Activated T-cell treated with anti-CD3 and anti-CD28 coated beads, Interleukin-2, amount 50 U/mL, for 72 hours (primary cell): Measurements from ENCODE around the gene UBXN7. TPM values are rescaled to one million over a fixed set of nuclear protein-coding genes. Genes with fewer than 3 reads are reported as not detected.
"Not testable (repeated sequence)": the region's sequence is repeated elsewhere in the genome, so short reads cannot be mapped to it uniquely, and the experiment has no call there.

Source experiments
- ATAC-seq, 2 donors: fragments of 150-1000 bp; cut with Tn5 transposase; replicated peaks in 1 of 2; 2 replicates each; pipeline ENCODE4 v1.10.0; 2021; ENCODE audit warnings: moderate library complexity in 2 of 2, mild to moderate bottlenecking in 1 of 2
- DNase-seq, 2 donors: peaks; one replicate each; pipeline ENCODE4 v3.0.0; 2021 to 2022; ENCODE audit warnings: mixed read lengths in 1 of 2
- H3K27ac Mint-ChIP-seq: one replicate; pipeline ENCODE4 v1.8.0; 2022; ENCODE audit warnings: mild to moderate bottlenecking, moderate library complexity, mixed read lengths
- H3K27me3 Mint-ChIP-seq: one replicate; pipeline ENCODE4 v1.8.0; 2022; ENCODE audit warnings: low read depth, mixed read lengths
- H3K36me3 Mint-ChIP-seq, 2 donors: one replicate each; pipeline ENCODE4 v1.8.0; 2022; ENCODE audit warnings: mixed read lengths in 2 of 2, mild to moderate bottlenecking in 1 of 2; ENCODE audit not compliant: insufficient read depth in 2 of 2
- H3K4me1 Mint-ChIP-seq: one replicate; pipeline ENCODE4 v1.8.0; 2022; ENCODE audit warnings: low read depth, mixed read lengths
- H3K4me3 Mint-ChIP-seq, 2 donors: one replicate each; pipeline ENCODE4 v1.8.0; 2022; ENCODE audit warnings: mild to moderate bottlenecking in 2 of 2, mixed read lengths in 2 of 2, moderate library complexity in 2 of 2
- H3K9me3 Mint-ChIP-seq, 2 donors: one replicate each; pipeline ENCODE4 v1.8.0; 2022; ENCODE audit warnings: mixed read lengths in 2 of 2
- total RNA-seq, 2 donors: library from RNA; stranded (reverse); gene quantifications; one replicate each; pipeline ENCODE4 v1.2.3, GENCODE V29; 2022

UBXN7 gene
- total RNA-seq, 2 donors from 2014 or later, result 77.3 to 89.6 TPM

GRCh38 chr3:196440696-196441095 lies 8.5 kb upstream of the UBXN7 start:
- H3K27ac Mint-ChIP-seq, result no peak overlapping the region
- DNase-seq, result no peak
- H3K36me3 Mint-ChIP-seq, result no peaks in the 10 kb centered on the region
- no peaks in the 10 kb centered on the region for H3K27me3 Mint-ChIP-seq
- H3K4me1 Mint-ChIP-seq, result peaks cover 25% of the 10 kb centered on the region
- no peak overlapping the region for H3K4me3 Mint-ChIP-seq
- no peak for ATAC-seq
- H3K9me3 Mint-ChIP-seq, result no peaks in the 10 kb centered on the region

DNA sequence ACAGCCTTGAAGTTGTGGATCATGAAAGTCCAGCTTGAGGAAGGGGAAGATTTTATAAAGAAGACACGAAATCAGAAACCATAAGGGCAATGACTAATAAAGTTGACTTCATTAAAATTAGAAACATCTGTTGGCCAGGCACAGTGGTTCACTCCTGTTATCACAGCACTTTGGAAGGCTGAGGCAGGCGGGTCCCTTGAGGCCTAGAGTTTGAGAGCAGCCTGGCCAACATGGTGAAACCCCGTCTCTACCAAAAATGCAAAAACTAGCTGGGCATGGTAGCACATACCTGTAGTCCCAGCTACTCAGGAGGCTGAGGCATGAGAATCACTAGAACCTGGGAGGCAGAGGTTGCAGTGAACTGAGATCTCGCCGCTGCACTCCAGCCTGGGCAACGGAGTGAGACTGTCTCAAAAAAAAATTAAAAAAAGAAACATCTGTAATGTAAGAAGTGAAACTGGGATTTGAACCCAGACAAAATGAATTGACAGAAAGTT lies 7.9 kb upstream of the UBXN7 start:
- no peak for ATAC-seq
- DNase-seq, result no peak
- Mint-ChIP-seq H3K27me3 (no peaks in the 10 kb centered on the region), H3K4me3 (no peak overlapping the region), H3K4me1 (peaks cover 25% of the 10 kb centered on the region), H3K9me3 (no peaks in the 10 kb centered on the region), H3K36me3 (no peaks in the 10 kb centered on the region), H3K27ac (peak overlapping the region; percentile 24)

DNA sequence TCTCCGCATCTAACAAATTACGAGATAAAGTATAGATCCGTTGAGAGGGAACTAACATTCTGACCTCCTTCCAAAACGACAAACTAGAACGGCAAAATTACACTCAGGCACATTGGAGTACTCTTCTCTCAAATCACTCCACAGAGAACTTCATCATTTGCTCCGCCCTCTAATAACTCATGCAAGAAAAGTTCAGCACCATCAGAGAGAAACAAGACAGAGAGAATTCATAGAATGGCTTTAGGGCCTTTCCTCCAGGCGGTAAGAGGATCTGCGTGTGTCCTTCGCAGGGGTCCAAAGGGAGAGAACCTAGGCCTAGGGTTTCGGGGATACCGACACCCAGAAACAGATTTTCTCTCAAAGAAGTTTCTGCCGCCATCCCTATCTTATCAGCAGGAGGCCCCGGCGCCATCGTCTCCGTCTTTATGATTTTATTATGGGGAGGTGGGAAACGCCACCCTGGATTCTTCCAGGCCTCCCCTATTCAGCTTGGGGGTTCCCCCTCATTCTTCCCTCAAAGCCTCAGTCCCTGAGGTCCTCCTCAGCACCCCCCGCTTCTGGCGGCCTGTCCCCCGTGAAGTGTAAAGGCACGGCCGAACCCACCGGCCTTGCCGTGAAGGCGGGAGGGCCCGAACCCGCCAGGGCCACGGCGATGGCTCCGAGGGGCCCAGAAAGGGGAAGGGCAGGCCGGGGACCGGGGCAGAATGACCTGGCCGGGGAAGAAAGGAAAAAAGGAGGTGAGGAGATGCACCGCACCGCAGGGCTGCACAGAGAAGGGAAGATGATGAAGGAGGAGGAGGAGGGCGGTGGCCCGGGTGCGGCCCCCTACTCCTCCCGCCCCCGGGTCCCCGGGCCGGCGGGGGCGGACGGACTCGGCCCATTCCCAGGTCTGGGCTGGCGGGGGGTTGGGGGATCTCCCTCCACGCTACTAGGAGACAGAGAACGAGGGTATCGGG lies 768 bp downstream of the UBXN7 start:
- Mint-ChIP-seq H3K36me3 (peaks cover 10 to 13% of the 10 kb centered on the region in 2 donors), H3K27me3 (no peaks in the 10 kb centered on the region), H3K27ac (peak overlapping the region; percentile 58), H3K9me3 (no peaks in the 10 kb centered on the region), H3K4me1 (peaks cover 27% of the 10 kb centered on the region), H3K4me3 (peak overlapping the region; percentile 86 to 92)
- ATAC-seq (peak; percentile 28 to 40), DNase-seq (peak; percentile 9 to 39)

DNA sequence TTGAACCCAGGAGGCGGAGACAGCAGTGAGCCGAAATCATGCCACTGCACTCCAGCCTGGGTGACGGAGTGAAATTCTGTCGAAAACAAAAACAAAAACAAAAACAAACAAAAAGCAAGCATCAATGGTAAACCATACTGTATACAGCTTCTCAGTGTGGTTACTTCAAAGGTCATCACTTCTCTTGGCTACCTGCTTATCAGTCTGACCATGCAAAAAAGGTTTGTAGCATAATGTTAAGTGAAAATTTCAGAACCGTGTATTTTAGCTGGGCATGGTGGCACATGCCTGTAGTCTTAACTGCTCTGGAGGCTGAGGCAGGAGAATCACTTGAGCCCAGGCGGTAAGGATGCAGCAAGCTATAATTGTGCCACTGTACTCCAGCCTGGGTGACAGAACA lies 4.2 kb downstream of the UBXN7 start:
- Mint-ChIP-seq H3K27me3 (no peaks in the 10 kb centered on the region), H3K9me3 (no peaks in the 10 kb centered on the region), H3K36me3 (peaks cover 10 to 13% of the 10 kb centered on the region in 2 donors), H3K4me1 (peaks cover 32% of the 10 kb centered on the region), H3K27ac (no peak overlapping the region), H3K4me3 (no peak overlapping the region)
- ATAC-seq, result no peak
- DNase-seq, result no peak

DNA sequence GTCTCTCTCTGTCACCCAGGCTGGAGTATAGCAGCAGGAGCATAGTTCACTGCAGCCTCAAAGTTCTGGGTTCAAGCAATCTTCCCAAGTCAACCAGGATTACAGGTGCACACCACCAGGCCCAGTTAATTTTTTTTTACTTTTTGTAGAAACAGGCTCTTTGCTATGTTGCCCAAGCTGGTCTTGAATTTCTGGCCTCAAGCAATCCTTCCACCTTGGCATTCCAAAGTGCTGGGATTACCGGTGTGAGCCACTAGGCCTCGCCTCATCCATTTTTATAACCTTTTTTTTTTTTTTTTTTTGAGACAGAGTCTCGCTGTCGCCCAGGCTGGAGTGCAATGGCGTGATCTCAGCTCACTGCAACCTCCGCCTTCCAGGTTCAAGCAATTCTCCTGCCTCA lies 7.8 kb downstream of the UBXN7 start:
- DNase-seq, H3K9me3 Mint-ChIP-seq, H3K4me3 Mint-ChIP-seq, ATAC-seq, H3K36me3 Mint-ChIP-seq, H3K27me3 Mint-ChIP-seq, H3K27ac Mint-ChIP-seq: not testable (repeated sequence)
- H3K4me1 Mint-ChIP-seq, result peaks cover 43% of the 10 kb centered on the region

DNA sequence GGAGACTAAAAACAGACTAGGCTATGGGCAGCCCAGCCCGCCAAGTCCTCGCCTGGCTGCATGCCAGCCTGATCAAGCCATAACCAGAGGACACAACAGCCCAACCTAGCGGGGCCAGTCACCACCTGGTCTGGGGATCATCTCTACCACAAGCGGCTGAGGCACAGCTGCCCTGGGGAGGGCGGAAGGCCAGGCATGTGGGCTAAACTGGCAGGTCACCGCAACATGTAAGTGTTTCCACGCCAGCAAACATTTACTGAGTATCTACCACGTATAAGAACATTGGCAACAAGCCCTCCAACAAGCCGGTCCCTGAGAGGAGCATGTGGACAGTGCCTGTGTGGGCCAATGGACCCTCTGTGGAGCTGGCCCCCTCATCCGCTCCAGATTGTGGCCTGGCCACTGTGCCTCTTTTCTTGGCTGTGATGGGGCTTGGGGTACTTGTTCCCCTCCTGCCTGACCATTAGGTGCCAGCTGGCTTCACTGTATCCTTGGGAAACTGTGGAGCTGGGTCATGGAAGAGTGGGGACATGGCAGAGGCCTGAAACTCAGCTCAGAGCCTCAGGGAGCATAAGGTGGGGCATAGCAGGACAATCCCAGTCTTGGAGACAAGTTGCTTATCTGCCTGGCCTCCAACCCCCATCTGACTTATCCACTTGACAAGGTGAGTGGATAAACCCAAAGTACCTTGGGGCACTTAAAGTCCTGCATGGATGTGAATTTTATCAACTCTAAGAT lies 9.0 kb downstream of the UBXN7 start:
- peak in 1 of 2 donors; percentile 24 for ATAC-seq
- no peak for DNase-seq
- peaks cover 2 to 10% of the 10 kb centered on the region in 2 donors for H3K36me3 Mint-ChIP-seq
- H3K9me3 Mint-ChIP-seq, result no peaks in the 10 kb centered on the region
- H3K27ac Mint-ChIP-seq, result no peak overlapping the region
- H3K4me1 Mint-ChIP-seq, result peaks cover 51% of the 10 kb centered on the region
- no peak overlapping the region for H3K4me3 Mint-ChIP-seq
- no peaks in the 10 kb centered on the region for H3K27me3 Mint-ChIP-seq

DNA sequence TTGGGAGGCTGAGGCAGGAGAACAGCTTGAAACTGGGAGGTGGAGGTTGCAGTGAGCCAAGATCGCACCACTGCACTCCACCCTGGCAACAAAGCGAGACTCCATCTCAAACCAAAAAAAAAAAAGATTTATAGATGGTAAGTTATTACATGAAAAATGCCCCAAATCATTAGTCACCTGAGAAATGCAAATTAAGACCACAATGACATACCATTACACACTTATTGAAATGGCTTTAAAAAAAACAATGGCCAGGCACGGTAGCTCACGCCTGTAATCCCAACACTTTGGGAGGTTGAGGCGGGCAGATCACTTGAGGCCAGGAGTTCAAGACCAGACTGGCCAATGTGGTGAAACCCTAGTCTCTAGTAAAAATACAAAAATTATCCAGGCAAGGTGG lies 10.6 kb downstream of the UBXN7 start:
- not testable (repeated sequence) for H3K9me3 Mint-ChIP-seq, H3K4me3 Mint-ChIP-seq

DNA sequence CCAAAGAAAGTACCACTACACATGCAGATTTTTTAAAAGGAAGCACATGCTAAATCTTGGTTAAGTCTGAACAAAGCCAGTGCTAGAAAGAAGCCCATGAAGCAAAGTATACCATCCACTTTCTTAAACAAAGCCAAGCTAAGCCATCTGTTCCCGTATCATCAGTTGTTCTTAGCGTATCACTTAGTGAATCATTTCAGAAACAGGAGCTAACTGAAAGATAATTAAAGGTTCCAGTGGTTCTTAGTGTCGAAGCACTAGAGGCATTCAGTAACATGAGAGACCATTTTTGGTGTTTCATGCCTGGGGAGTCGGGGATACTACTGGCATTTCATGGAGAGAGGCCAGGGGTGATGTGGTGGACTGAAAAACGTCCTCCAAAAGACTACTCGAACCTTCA lies 12.8 kb downstream of the UBXN7 start:
- Mint-ChIP-seq H3K4me1 (peaks cover 78% of the 10 kb centered on the region), H3K4me3 (no peak overlapping the region), H3K36me3 (peaks cover 0 to 2% of the 10 kb centered on the region in 2 donors), H3K27me3 (no peaks in the 10 kb centered on the region), H3K9me3 (no peaks in the 10 kb centered on the region), H3K27ac (no peak overlapping the region)
- ATAC-seq, result no peak
- no peak for DNase-seq

More for the DNA sequence above, 10.6 kb downstream of the UBXN7 start:
- ATAC-seq, result peak; percentile 66 to 72
- H3K27ac Mint-ChIP-seq, result peak overlapping the region; percentile 19
- H3K27me3 Mint-ChIP-seq, DNase-seq, H3K36me3 Mint-ChIP-seq: not testable (repeated sequence)
- H3K4me1 Mint-ChIP-seq, result peaks cover 64% of the 10 kb centered on the region

DNA sequence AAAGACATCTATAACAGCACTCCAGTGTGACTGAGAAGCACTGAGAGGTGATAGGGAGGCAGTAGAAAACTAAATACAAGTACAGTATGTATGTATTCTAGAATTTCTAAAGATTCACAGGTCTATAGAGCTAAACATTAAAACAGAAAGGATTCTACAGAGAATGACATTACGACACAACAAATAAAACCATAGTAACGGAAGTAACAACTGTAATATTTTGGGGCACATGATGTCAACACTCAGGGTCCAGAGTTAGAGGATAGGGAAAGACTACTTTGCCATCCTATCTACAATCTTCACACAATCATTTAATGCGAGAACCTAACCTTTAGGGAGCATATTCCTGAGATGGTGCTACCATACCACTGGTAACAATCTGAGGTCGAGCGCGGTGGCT lies 13.6 kb downstream of the UBXN7 start:
- Mint-ChIP-seq H3K9me3 (no peaks in the 10 kb centered on the region), H3K27ac (no peak overlapping the region), H3K4me3 (no peak overlapping the region), H3K4me1 (peaks cover 86% of the 10 kb centered on the region), H3K27me3 (no peaks in the 10 kb centered on the region), H3K36me3 (peaks cover 0 to 2% of the 10 kb centered on the region in 2 donors)
- no peak for ATAC-seq
- DNase-seq, result no peak

DNA sequence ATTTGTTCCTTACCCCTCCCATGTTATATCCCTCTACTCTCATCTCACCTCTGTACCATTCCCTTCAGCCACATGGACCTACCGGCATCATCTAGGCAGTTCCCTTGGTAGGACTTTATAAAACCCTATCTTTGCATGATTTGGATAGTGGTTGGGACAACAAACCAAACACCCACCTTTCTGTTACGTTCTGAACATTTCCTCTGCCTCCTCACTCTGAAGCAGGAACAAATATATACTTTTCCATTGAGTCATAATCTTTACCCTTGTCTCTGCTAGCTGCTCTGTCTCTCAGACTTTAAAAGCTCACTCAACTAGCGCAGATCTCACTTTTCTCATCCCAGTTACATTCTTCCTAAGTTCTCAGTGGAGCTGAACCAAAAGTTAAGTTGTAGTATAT lies 17.8 kb downstream of the UBXN7 start:
- DNase-seq, result no peak
- peak; percentile 62 to 76 for ATAC-seq
- H3K27me3 Mint-ChIP-seq, result no peaks in the 10 kb centered on the region
- peaks cover under 1 to 4% of the 10 kb centered on the region in 2 donors for H3K36me3 Mint-ChIP-seq
- H3K9me3 Mint-ChIP-seq, result peaks cover 1 to 3% of the 10 kb centered on the region in 2 donors
- H3K4me3 Mint-ChIP-seq, result peak overlapping the region in 1 of 2 donors; percentile 35
- H3K4me1 Mint-ChIP-seq, result peaks cover 68% of the 10 kb centered on the region
- peak overlapping the region; percentile 5 for H3K27ac Mint-ChIP-seq

DNA sequence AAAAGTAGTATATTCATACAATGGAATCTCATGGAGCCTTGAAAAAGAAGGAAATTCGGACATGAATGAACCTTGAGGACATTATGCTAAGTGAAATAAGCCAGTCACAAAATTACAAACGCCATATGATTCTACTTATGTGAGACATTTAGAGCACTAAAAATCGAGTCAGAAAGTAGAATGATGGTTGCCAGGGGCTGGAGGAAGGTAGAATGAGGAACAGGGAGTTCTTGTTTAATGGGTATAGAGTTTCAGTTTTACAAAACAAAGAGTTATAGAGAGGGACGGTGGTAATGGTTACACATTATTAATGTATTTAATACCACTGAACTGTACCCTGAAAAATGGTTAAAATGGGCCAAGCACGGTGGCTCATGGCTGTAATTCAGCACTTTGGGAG lies 19.5 kb downstream of the UBXN7 start:
- Mint-ChIP-seq H3K36me3 (peaks cover 8 to 9% of the 10 kb centered on the region in 2 donors), H3K27ac (no peak overlapping the region), H3K27me3 (no peaks in the 10 kb centered on the region), H3K9me3 (peaks cover 5 to 9% of the 10 kb centered on the region in 2 donors), H3K4me3 (no peak overlapping the region), H3K4me1 (peaks cover 55% of the 10 kb centered on the region)
- ATAC-seq, result no peak
- DNase-seq, result no peak

- peaks cover 10 to 11% of the 10 kb centered on the region in 2 donors for H3K36me3 Mint-ChIP-seq
- peak overlapping the region; percentile 24 for H3K27ac Mint-ChIP-seq
- DNase-seq, result no peak
- no peak overlapping the region for H3K4me3 Mint-ChIP-seq
- H3K4me1 Mint-ChIP-seq, result peaks cover 29% of the 10 kb centered on the region
- H3K9me3 Mint-ChIP-seq, result peaks cover 5 to 9% of the 10 kb centered on the region in 2 donors
- no peak for ATAC-seq
- no peaks in the 10 kb centered on the region for H3K27me3 Mint-ChIP-seq
These were observed 22.8 kb downstream of the UBXN7 start for GRCh38 chr3:196409409-196409808.
